GM11168 (cell line): Measurements from ENCODE around the gene LIN37.

ENCODE experiments used
- in situ Hi-C: fragments of 300-500 bp; cut with MboI; formaldehyde crosslinking; loops from one replicate; pipeline ENCODE4 v1.12.0; 2022; ENCODE audit warnings: low sequenced_read_pairs; ENCODE audit not compliant: unreplicated experiment

The LIN37 gene, protein sequence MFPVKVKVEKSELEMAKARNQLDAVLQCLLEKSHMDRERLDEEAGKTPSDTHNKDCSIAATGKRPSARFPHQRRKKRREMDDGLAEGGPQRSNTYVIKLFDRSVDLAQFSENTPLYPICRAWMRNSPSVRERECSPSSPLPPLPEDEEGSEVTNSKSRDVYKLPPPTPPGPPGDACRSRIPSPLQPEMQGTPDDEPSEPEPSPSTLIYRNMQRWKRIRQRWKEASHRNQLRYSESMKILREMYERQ

DNA sequence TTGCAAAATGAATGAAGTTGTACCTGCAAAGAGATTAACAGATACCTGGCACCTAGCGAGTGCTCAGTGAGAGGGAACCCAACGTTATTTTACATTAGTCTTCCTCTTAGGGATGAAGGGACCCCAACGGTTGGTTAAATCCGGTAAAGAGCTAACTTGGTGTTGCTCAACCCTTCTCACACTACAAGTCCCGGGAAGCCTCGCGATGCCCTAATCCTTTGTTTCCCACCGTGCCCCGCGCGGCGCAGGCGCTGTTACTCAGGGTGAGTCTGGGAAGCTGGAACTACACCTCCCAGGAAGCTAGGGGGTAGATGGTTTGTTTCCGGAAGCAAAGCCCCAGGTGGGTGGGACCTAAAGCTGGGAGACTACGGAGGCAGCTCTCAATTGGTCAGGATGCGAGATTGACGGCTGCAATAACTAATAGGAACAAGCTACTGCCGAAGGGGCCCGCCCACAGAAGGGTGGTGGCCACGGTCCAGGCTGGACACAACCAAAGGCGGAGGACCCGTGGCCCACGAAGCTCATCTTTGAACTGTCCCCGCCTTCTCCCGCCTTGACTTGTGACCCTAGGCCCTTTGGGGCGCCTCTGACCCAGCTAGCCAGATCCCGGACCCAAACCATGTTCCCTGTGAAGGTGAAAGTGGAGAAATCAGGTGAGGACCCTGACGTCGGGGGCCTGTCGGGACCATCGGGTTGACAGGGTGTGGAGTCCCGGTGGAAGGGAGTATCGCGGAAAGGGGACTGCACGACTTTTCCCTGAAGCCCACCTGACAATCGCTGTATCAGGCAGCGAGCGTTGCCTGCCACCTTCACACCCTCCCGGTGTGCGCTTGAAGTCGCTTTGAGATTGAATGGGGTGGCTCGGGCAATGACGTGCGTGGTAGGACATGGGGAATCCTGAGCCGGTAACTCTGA, at the start of gene LIN37:
Gene LIN37 (plus strand): TSS at position 471 of the 915 bp plus-strand sequence. CDS start 149 bp downstream, at position 620.
- in situ Hi-C loops, result no loop called here

DNA sequence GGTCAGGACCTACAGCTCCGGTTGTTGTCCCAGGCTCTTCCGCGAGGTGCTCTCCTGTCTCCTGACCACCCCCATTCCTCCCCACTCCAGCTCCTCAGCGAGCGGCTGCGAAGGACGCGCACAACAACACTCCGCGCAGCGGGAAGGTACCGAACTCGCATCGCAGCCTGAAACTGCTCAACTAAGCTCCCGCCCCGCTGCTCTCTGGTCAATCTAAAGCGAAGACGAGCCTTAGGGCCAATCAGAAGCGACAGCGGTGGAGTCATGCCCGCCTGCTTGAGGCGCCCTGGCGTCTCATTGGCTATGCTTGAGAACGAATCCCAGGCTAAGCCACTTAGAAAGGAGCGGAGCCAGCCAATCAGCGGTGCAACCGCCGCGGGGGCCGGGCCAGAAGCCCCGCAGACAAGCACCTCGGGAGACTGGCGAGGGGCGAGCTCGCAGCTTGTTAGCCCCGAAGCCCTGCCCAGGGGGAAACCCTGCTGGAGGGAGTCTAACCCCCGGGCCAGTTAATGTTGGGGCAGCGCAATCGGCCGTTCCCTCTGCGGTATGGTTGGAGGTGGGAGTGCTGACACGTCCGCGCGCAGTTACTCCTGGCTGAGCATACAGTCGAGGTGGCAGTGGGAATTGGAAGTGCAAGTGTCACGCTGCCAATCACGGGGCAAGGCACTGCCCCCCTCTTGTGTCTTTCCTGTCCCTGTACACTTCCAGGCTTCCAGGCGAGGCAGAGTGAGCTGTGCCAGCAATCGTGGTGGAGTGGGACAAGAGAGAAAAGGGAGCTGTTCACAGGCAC, 46.0 kb upstream of the LIN37 start:
- in situ Hi-C loops, result no loop called here

DNA sequence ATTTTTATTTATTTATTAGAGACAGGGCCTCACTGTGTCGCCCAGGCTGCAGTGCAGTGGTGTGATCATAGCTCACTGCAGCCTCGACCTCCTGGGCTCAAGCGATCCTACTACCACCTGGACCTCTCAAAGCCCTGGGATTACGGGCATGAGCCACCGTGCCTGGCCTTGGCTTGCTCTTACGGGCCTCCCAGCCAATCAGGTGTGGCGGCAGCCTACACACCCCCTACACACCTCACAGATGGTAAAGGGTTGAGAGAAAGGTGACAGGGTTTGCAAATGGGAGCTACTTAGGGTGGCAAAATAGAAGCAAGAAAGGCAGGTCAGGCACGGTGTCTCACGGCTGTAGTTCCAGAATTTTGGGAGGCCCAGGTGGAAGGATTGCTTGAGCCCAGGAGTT, 45.0 kb upstream of the LIN37 start:
- in situ Hi-C loops, result no loop called here

DNA sequence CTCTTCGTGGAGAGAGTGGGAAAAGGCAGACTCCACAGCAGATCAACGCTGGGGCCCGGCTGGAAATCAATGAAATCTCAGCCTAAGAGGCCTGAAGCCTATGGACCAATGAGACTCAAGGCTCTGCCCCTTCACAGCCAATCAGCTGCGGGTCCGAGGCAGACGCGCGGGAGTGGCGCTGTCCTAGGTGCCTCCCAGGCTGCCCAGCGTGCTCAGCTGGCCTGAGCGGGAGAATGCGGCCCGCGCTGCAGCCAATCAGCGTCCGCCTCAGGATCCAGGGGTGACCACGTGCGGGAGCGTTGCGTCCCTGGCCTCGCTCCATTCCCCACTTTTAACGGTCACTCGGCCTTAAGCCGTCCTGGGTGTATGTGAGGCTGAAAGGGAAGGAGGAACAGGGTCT, 44.2 kb upstream of the LIN37 start, which contains the start of gene ZBTB32:
Gene ZBTB32 (plus strand): TSS at position 341 of the 400 bp plus-strand sequence. CDS start 10,069 bp downstream, outside the sequence.
- in situ Hi-C loops, result no loop called here

DNA sequence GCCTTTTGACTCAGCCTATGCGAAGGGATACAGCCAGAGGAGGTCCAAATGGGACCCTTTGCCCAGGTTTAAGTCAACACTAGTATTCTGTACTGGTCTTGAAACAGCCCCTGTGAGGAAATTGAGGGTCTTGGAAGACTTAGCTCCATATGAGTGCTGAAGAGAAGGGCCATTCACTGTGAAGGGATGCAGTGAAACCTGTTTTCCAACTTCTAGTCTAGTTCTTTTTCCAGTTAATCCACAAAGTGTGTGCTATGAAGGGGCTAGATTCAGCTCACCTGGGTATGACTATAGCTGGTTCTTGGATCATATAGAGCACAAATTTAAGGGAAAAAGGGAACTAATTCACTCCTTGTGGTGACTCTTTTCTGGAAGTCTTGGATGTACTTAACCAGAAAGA, 40.0 kb upstream of the LIN37 start:
- in situ Hi-C loops, result no loop called here

DNA sequence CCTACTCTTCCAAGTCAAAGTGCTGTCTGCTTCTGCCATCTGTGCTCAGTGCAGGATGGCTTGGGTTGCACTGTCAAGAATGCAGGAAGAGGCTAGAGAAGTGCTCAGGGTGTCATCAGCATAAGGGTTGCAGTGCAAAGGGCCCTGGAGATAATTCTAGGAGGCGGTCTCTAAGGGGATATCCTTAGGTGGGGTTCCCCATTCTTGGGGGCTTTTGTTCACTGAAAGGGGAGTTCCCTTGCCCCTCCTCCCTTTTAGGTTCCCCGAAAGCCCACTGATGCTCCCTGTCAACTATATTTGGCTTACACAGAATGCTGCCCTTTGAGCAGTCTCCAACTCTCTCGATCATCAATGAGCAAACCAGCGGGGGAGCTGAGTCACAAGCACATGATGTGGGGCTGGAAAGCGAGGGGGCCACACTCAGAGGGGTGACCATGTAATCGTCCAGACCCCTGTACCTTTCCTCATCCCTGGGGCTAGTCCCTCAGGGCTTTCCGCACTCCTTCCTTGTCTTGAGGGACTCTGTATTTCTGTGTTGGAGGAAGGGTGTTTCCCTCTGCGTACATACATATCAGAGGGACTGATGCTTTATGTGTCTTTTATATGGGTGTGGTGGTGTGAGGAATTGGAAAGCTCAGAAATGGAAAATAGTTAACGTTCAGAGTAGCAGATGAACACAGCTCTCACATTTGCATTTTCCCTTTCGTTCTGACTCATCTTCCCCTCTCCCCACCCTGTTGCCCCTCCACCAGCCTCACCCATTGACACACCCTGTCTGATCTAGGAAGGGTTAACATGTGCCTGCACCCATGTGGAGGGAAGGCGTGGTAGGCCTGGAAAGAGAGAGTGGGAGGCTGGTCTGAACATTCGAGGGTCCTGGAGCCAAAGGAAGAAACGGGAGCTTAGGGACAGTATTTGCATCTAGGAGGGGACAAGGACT, 37.3 kb upstream of the LIN37 start:
- in situ Hi-C loops, result no loop called here

DNA sequence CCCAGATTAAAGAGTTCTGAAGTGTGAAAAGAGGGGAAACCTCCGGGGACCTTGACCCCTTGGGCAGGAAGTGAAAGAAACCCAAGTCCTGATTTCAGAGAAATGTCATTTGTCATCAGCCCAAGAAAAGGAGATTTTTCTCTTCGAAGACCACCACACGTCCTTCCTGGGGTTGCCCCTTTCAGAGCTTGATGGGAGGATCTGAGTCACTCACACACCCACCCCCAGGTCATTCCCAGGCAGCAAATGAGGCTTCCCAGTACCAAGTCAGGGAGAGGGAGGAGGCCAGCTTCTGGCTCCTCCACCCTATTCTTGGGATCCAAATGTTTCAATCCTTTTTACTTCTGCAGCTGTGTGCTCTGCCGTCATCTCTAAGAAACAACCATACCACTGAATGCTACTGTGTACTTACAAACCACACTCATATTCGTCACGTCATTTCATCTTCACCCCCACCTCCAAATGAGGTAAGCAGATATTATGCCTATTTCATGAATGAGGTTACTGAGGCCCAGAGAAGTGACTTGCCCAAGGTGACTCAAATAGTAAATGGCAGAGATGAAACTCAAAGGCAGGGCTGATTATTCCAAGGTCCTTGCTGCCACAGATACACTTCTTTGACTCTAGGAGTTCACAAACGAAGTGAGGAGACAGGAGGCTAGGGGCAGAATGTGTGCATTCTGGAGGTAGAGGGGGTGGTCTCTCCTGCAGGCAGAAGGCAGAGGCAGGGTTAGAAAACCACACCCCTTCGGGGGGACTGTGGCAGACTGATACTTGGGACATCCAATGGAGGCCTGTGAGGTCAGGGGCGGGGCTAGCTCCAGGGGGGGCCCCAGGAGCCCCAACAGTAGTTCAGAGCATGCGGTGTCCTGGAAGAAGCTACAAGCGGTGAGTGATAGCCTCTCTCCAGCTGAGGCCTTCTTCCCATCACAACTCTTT, 35.5 kb upstream of the LIN37 start:
- in situ Hi-C loops, result no loop called here

DNA sequence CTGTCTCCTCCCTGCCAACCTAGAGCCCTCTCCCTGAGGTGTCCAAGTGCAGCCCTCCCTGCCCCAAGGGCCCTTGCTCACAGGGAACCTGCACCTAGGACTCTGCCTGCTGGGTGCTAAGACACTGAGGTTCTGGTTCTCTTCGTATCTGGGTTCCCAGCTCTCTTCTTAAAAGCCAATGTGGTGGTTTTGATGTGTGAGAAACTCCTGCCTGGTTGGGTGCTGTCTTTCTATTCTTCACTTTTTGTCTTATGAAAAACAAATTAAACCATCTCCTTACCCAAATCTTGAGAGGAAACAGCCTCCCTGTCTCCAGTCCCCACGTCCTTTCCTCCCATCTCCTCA, 34.9 kb upstream of the LIN37 start:
- in situ Hi-C loops, result no loop called here

DNA sequence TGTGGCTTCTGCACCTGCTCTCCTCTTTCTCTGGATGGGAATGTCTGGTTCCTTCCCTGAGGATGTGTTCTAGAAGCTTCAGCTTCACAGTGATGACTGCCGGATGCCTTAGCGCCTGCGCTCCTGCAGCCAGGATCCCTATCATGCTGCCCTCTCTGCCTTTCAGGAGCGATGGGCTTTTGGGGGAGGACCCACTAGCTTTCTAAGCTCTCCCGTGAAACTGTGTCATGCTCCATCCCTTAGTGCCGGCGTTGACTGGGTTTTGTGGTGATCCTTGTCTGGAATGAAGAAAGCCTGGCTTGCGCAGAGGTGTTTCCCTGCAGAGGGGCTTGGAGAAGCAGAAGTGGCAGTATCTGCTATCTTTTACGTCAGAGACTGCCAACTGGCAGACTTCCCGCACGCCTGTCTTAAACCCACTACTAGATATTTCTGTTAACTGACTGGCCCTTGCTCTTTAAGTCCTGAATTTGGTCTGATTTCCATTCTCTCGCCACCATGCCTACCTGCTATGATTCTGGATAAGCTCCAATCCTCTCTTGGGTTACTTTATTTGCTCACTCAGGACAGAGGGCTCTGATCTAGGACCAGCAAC, 34.4 kb upstream of the LIN37 start:
- in situ Hi-C loops, result no loop called here

DNA sequence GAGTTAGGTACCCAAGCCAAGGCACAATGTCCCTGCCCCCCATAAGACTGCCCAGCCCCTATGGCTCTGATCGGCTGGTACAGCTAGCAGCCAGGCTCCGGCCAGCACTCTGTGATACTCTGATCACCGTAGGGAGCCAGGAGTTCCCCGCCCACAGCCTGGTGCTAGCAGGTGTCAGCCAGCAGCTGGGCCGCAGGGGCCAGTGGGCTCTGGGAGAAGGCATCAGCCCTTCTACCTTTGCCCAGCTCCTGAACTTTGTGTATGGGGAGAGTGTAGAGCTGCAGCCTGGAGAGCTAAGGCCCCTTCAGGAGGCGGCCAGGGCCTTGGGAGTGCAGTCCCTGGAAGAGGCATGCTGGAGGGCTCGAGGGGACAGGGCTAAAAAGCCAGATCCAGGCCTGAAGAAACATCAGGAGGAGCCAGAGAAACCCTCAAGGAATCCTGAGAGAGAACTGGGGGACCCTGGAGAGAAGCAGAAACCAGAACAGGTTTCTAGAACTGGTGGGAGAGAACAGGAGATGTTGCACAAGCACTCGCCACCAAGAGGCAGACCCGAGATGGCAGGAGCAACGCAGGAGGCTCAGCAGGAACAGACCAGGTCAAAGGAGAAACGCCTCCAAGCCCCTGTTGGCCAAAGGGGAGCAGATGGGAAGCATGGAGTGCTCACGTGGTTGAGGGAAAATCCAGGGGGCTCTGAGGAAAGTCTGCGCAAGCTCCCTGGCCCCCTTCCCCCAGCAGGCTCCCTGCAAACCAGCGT, 33.6 kb upstream of the LIN37 start:
- in situ Hi-C loops, result no loop called here

DNA sequence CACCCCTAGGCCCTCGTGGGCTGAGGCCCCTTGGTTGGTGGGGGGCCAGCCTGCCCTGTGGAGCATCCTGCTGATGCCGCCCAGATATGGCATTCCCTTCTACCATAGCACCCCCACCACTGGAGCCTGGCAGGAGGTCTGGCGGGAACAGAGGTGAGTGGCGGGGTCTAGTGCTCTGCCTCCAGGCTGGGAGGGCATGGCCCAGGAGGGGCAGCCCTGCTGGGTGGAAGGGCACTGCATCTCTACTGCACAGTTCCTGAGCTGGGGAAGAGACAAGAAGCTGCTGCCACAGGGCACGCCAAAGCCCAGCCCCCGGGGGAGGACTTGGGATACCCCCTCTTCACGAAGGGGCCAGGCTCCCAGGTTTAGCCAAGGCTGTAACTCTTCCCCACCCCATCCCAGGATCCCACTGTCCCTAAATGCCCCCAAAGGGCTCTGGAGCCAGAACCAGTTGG, 33.0 kb upstream of the LIN37 start:
- in situ Hi-C loops, result no loop called here

DNA sequence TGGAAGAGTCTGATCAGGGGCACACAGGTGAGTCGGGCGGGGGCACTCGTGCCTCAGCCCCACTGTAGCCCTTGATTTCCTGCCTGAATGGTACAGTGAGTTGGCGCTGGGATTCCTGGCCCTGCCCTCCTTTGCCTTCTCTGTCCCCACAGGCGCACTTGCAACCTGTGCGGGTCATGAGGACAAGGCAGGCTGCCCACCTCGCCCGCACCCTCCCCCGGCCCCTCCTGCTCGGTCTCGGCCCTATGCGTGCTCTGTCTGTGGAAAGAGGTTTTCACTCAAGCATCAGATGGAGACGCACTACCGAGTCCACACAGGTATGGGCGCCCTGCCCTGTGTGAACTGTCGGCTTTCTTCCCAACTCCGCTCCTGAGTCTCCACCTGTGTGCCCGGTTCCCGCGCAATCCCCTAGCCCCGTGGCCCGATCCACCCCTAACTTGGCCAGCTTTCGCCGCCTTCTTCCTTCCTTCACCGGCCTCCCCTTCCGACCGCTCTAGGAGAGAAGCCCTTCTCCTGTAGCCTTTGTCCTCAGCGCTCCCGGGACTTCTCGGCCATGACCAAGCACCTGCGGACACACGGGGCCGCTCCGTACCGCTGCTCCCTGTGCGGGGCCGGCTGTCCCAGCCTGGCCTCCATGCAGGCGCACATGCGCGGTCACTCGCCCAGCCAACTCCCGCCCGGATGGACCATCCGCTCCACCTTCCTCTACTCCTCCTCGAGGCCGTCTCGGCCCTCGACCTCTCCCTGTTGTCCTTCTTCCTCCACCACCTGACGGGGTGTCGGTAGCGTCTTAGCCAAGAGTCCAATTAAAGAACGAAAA, 32.2 kb upstream of the LIN37 start:
- in situ Hi-C loops, result no loop called here

DNA sequence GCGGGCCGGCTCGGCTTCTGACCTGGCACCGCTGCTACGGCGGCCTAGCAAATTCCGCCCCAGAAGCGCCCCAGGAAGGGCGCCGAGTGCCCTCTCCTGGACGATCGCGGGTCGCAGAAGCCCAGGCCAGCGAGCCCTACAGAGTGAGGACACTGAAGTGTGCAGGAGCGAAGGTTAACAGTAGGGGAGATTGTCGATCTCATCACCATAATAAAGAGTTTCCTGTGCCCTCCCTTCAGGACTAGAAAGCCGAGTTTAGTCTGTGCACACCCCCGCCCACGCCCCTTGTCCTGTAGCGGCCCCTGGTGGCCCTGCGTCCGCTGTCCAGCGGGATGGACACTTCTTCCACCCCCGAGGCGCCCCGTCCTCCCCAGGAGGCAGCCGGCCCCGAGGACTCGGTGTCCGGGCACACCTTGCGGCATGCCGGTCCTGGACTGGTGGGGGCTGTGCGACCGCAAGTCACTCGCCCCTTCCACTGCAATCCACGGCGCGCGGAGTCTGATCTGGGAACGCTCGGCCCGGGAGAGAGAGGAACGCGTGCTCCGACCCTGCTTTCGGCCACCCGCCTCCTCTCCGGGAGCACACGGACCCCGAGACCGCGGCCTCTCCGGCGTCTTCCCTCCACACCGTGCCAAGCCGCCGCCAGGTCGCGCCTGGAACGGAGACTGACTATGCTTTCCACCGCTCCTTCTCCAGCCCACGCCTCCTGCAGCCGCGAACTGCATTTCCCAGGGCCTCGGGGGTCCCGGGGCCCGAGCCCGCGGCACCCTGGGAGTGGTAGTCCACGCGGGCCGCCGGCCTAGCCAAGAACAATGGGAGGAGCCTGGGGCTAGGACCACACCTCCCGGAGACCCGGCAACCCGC, 31.3 kb upstream of the LIN37 start:
- in situ Hi-C loops, result no loop called here

DNA sequence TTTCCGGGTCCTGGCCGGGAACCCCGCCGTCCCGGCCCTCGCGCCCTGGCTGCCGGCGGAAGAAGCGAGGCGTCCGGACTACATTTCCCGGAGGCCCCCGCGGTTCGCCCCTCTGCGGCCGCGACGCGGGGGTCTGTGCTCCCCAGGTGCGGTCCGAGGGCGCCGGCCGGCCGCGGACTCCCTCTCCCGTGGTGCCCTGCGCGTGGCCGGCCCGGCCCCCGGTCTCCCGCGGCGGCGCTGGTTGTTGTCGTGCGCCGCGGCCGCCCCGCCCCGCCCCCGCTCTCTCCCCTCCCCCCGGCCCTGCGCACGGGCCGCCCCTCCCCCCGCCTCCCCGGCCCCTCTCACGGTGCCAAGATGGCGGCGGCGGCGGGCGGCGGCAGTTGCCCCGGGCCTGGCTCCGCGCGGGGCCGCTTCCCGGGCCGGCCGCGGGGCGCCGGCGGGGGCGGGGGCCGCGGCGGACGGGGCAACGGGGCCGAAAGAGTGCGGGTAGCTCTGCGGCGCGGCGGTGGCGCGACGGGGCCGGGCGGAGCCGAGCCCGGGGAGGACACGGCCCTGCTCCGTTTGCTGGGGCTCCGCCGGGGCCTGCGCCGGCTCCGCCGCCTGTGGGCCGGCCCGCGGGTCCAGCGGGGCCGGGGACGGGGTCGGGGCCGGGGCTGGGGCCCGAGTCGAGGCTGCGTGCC, 30.6 kb upstream of the LIN37 start, which contains the start of gene KMT2B:
Gene KMT2B (plus strand): TSS at position 339 of the 680 bp plus-strand sequence. CDS start 16 bp downstream, at position 355.
- in situ Hi-C loops, result no loop called here
